IPS-11a (cell line): ENCODE results near the gene FLRT2.

Source experiments
- H3K4me3 ChIP-seq: one replicate; pipeline ENCODE4 v1.5.1; 2013; ENCODE audit warnings: low read depth, low read length, control low read depth

The FLRT2 gene

GRCh38 chr14:85530626-85531025 lies 682 bp downstream of the FLRT2 start:
- peak overlapping the region; percentile 72 for H3K4me3 ChIP-seq

- peak overlapping the region; percentile 72 for H3K4me3 ChIP-seq
These were observed 1.2 kb downstream of the FLRT2 start for GRCh38 chr14:85531141-85531586.

GRCh38 chr14:85531587-85532373 lies 1.8 kb downstream of the FLRT2 start:
- peak overlapping the region; percentile 72 for H3K4me3 ChIP-seq

- peak overlapping the region; percentile 72 for H3K4me3 ChIP-seq
These were observed 2.6 kb downstream of the FLRT2 start for GRCh38 chr14:85532374-85533022.

- peak overlapping the region; percentile 72 for H3K4me3 ChIP-seq
These were observed 3.3 kb downstream of the FLRT2 start for GRCh38 chr14:85533023-85533860.

- H3K4me3 ChIP-seq, result peak overlapping the region; percentile 72
These were observed 3.9 kb downstream of the FLRT2 start for GRCh38 chr14:85533861-85534291.

- peak overlapping the region; percentile 72 for H3K4me3 ChIP-seq
These were observed 4.7 kb downstream of the FLRT2 start for GRCh38 chr14:85534458-85535293.

- peak overlapping the region; percentile 72 for H3K4me3 ChIP-seq
These were observed 5.4 kb downstream of the FLRT2 start for GRCh38 chr14:85535321-85535720.

GRCh38 chr14:85535991-85536832 lies 6.3 kb downstream of the FLRT2 start:
- no peak overlapping the region for H3K4me3 ChIP-seq

GRCh38 chr14:85536833-85537190 lies 6.9 kb downstream of the FLRT2 start:
- H3K4me3 ChIP-seq, result no peak overlapping the region

GRCh38 chr14:85537526-85537925 lies 7.6 kb downstream of the FLRT2 start:
- no peak overlapping the region for H3K4me3 ChIP-seq

- H3K4me3 ChIP-seq, result no peak overlapping the region
These were observed 8.7 kb downstream of the FLRT2 start for GRCh38 chr14:85538636-85539035.

GRCh38 chr14:85539510-85539909 lies 9.6 kb downstream of the FLRT2 start:
- no peak overlapping the region for H3K4me3 ChIP-seq

GRCh38 chr14:85542623-85543022 lies 12.7 kb downstream of the FLRT2 start:
- no peak overlapping the region for H3K4me3 ChIP-seq

- no peak overlapping the region for H3K4me3 ChIP-seq
These were observed 15.8 kb downstream of the FLRT2 start for GRCh38 chr14:85545738-85546137.

- no peak overlapping the region for H3K4me3 ChIP-seq
These were observed 16.4 kb downstream of the FLRT2 start for GRCh38 chr14:85546390-85546789.

GRCh38 chr14:85549697-85550096 lies 19.8 kb downstream of the FLRT2 start:
- H3K4me3 ChIP-seq, result no peak overlapping the region

- H3K4me3 ChIP-seq, result no peak overlapping the region
These were observed 24.2 kb downstream of the FLRT2 start for GRCh38 chr14:85554106-85554505.

- no peak overlapping the region for H3K4me3 ChIP-seq
These were observed 26.3 kb downstream of the FLRT2 start for GRCh38 chr14:85556267-85556666.

GRCh38 chr14:85558505-85558904 lies 28.6 kb downstream of the FLRT2 start:
- no peak overlapping the region for H3K4me3 ChIP-seq
